ENCODE measurements around the gene TNFRSF4.

Gene TNFRSF4

GRCh38 chr1:1228187-1228586 lies 14.2 kb upstream of the TNFRSF4 start:
- H3K4me1 Mint-ChIP-seq, result peaks cover 16% of the 10 kb centered on the region
- no peaks in the 10 kb centered on the region for H3K27me3 Mint-ChIP-seq (ENCODE audit: low read depth)
- H3K4me3 Mint-ChIP-seq, result peak overlapping the region in 1 of 3 experiments; percentile 23
- no peaks in the 10 kb centered on the region for H3K9me3 Mint-ChIP-seq
- H3K27ac Mint-ChIP-seq, result no peak overlapping the region
- no peak for TF ChIP-seq CTCF (IDR thresholded peaks at IDR 0.05; ENCODE audit: unreplicated experiment in 3 of 3)
- peaks cover 22% of the 10 kb centered on the region for H3K36me3 Mint-ChIP-seq (ENCODE audit: low read depth)

- Mint-ChIP-seq H3K4me3 (no peak overlapping the region), H3K4me1 (peaks cover 16% of the 10 kb centered on the region), H3K27ac (no peak overlapping the region), H3K27me3 (ENCODE audit: low read depth) (no peaks in the 10 kb centered on the region), H3K9me3 (no peaks in the 10 kb centered on the region), H3K36me3 (ENCODE audit: low read depth) (peaks cover 29% of the 10 kb centered on the region)
- no peak for TF ChIP-seq CTCF (IDR thresholded peaks at IDR 0.05; ENCODE audit: unreplicated experiment in 3 of 3)
These were observed 13.4 kb upstream of the TNFRSF4 start for GRCh38 chr1:1227386-1227785.

GRCh38 chr1:1226566-1227362 lies 12.8 kb upstream of the TNFRSF4 start:
- H3K4me1 Mint-ChIP-seq, result peaks cover 16% of the 10 kb centered on the region
- H3K36me3 Mint-ChIP-seq (ENCODE audit: low read depth), result peaks cover 29% of the 10 kb centered on the region
- TF ChIP-seq CTCF (IDR thresholded peaks at IDR 0.05; ENCODE audit: unreplicated experiment in 3 of 3), result no peak
- H3K27me3 Mint-ChIP-seq (ENCODE audit: low read depth), result no peaks in the 10 kb centered on the region
- H3K4me3 Mint-ChIP-seq, result no peak overlapping the region
- H3K27ac Mint-ChIP-seq, result no peak overlapping the region
- H3K9me3 Mint-ChIP-seq, result no peaks in the 10 kb centered on the region

GRCh38 chr1:1225913-1226312 lies 12.0 kb upstream of the TNFRSF4 start:
- no peak for TF ChIP-seq CTCF (IDR thresholded peaks at IDR 0.05; ENCODE audit: unreplicated experiment in 3 of 3)
- Mint-ChIP-seq H3K4me1 (peaks cover 11% of the 10 kb centered on the region), H3K9me3 (no peaks in the 10 kb centered on the region)

GRCh38 chr1:1225238-1225845 lies 11.4 kb upstream of the TNFRSF4 start:
- Mint-ChIP-seq H3K27ac (no peak overlapping the region), H3K9me3 (no peaks in the 10 kb centered on the region), H3K36me3 (ENCODE audit: low read depth) (peaks cover 37% of the 10 kb centered on the region), H3K4me3 (no peak overlapping the region), H3K27me3 (ENCODE audit: low read depth) (no peaks in the 10 kb centered on the region), H3K4me1 (peaks cover 7% of the 10 kb centered on the region)
- TF ChIP-seq CTCF (IDR thresholded peaks at IDR 0.05; ENCODE audit: unreplicated experiment in 3 of 3), result no peak

More at GRCh38 chr1:1225913-1226312, 12.0 kb upstream of the TNFRSF4 start:
- peak overlapping the region in 1 of 3 experiments; percentile 26 for H3K4me3 Mint-ChIP-seq
- H3K36me3 Mint-ChIP-seq (ENCODE audit: low read depth), result peaks cover 32% of the 10 kb centered on the region
- no peak overlapping the region for H3K27ac Mint-ChIP-seq
- no peaks in the 10 kb centered on the region for H3K27me3 Mint-ChIP-seq (ENCODE audit: low read depth)

All from nephron (organoid).